Endothelial cell of umbilical vein (primary cell): ENCODE measurements around the gene S100A14. TPM values are rescaled to one million over a fixed set of nuclear protein-coding genes. Genes with fewer than 3 reads are reported as not detected.
A peak's percentile ranks its signal among the peaks of the same experiment; 100 is the strongest.

ENCODE experiments used
- BruUV-seq: library from RNA; stranded (reverse); fragments of 400-500 nt; replicated peaks from 2 replicates; lab custom pipeline; 2021; lab: Mats Ljungman, UMichigan
- CTCF ChIA-PET: fragments of 300-600, 350-600 bp; sonication (Branson Sonifier 250); formaldehyde crosslinking; loops from one replicate; lab custom pipeline; 2021; ENCODE audit warnings: antibody characterized with exemption, inconsistent platforms; lab: Charles Lee
- POLR2A ChIA-PET: fragments of 300-600, 350-600 bp; sonication (Branson Sonifier 250); formaldehyde crosslinking; loops from one replicate; lab custom pipeline; 2021; ENCODE audit warnings: antibody characterized with exemption, inconsistent platforms; lab: Charles Lee
- DNase-seq: peaks from one replicate; pipeline ENCODE4 v3.0.0-alpha.2; 2011; ENCODE audit warnings: low read depth, low spot score
- FAIRE-seq: peaks from 2 replicates; lab custom pipeline; 2011; peaks lifted over from hg19 to GRCh38; lab: Jason Lieb, UNC
- H2AFZ ChIP-seq: 2 replicates; pipeline ENCODE4 v1.6.0; 2012; ENCODE audit warnings: low read depth, low read length, control low read depth, inconsistent platforms
- H3K27ac ChIP-seq: 2 replicates; pipeline ENCODE4 v1.5.1; 2011; ENCODE audit warnings: low read depth, mild to moderate bottlenecking, control low read depth, low read length, moderate library complexity; ENCODE audit not compliant: insufficient read depth
- H3K27me3 ChIP-seq, 2 experiments: 2 replicates each; pipeline versions ENCODE4 v1.6.0 to v1.6.1; 2011; ENCODE audit warnings: low read length in 2 of 2, mixed read lengths in 1 of 2; ENCODE audit not compliant: control insufficient read depth in 2 of 2, insufficient read depth in 2 of 2
- H3K36me3 ChIP-seq, 2 experiments: 2 replicates in 1 of 2; 3 replicates in 1 of 2; pipeline ENCODE4 v1.5.1; 2011; ENCODE audit warnings: low read length in 2 of 2, mild to moderate bottlenecking in 1 of 2, moderate library complexity in 1 of 2; ENCODE audit not compliant: control insufficient read depth in 2 of 2, insufficient read depth in 2 of 2; ENCODE audit errors: extremely low read depth in 1 of 2
- H3K4me1 ChIP-seq: 3 replicates; pipeline ENCODE4 v1.5.1; 2011; ENCODE audit warnings: mild to moderate bottlenecking, low read length; ENCODE audit not compliant: control insufficient read depth, insufficient read depth; ENCODE audit errors: extremely low read depth
- H3K4me2 ChIP-seq: 2 replicates; pipeline ENCODE4 v1.6.1; 2011; ENCODE audit warnings: low read length, control low read depth, mixed read lengths; ENCODE audit not compliant: insufficient read depth
- H3K4me3 ChIP-seq, 3 experiments: fragments of 200-600 bp in 1 of 3; sonication (generic), shearing (Covaris generic) in 1 of 3; replicated peaks in 1 of 3; 2 replicates each; pipeline ENCODE4 v1.5.1; 2011 to 2016; ENCODE audit warnings: control low read depth in 3 of 3, low read length in 3 of 3, mild to moderate bottlenecking in 2 of 3, inconsistent platforms in 1 of 3, low read depth in 1 of 3, moderate library complexity in 1 of 3; ENCODE audit not compliant: insufficient read depth in 1 of 3
- H3K79me2 ChIP-seq: 2 replicates; pipeline ENCODE4 v1.6.0; 2012; ENCODE audit warnings: low read length, inconsistent platforms; ENCODE audit not compliant: control insufficient read depth, insufficient read depth
- H3K9ac ChIP-seq: replicated peaks from 2 replicates; pipeline ENCODE3; 2011; ENCODE audit warnings: low read length, control low read depth; ENCODE audit not compliant: insufficient read depth; ENCODE audit errors: extremely low read depth
- H3K9me1 ChIP-seq: replicated peaks from 3 replicates; pipeline ENCODE4 v1.6.0; 2011; ENCODE audit warnings: mild to moderate bottlenecking, low read length; ENCODE audit not compliant: control insufficient read depth, insufficient read depth; ENCODE audit errors: extremely low read depth
- H3K9me3 ChIP-seq: replicated peaks from 2 replicates; pipeline ENCODE4 v1.5.1; 2012; ENCODE audit warnings: low read length, inconsistent platforms; ENCODE audit not compliant: control insufficient read depth, insufficient read depth
- H4K20me1 ChIP-seq: replicated peaks from 2 replicates; pipeline ENCODE3; 2011; ENCODE audit warnings: mild to moderate bottlenecking, low read length; ENCODE audit not compliant: control insufficient read depth, insufficient read depth; ENCODE audit errors: extremely low read depth
- EZH2 ChIP-seq: IDR thresholded peaks from 2 replicates; pipeline ENCODE4 v1.6.1; 2012; ENCODE audit warnings: borderline replicate concordance, low read depth, mild to moderate bottlenecking, moderate library complexity, low read length, inconsistent platforms; ENCODE audit not compliant: severe bottlenecking
- FOS ChIP-seq: IDR thresholded peaks from 2 replicates; pipeline ENCODE4 v1.6.1; 2011; ENCODE audit warnings: mild to moderate bottlenecking, low read length, moderate library complexity, borderline replicate concordance; ENCODE audit not compliant: insufficient read depth
- GATA2 ChIP-seq: IDR thresholded peaks from 2 replicates; pipeline ENCODE4 v1.7.0; 2011; ENCODE audit warnings: low read depth, mild to moderate bottlenecking, moderate library complexity, mixed read lengths, low read length; ENCODE audit not compliant: insufficient read length, insufficient read depth
- JUN ChIP-seq: IDR thresholded peaks from 2 replicates; pipeline ENCODE4 v1.6.1; 2011; ENCODE audit warnings: borderline replicate concordance, low read depth; ENCODE audit not compliant: insufficient read length, insufficient read depth
- MAX ChIP-seq: IDR thresholded peaks from 2 replicates; pipeline ENCODE4 v1.6.1; 2011; ENCODE audit not compliant: insufficient read depth, insufficient read length
- MYC ChIP-seq: IDR thresholded peaks from one replicate; pipeline ENCODE4 v1.6.1; 2011; ENCODE audit warnings: mild to moderate bottlenecking, low read depth, low read length
- POLR2A ChIP-seq: IDR thresholded peaks from 2 replicates; pipeline ENCODE4 v1.6.1; 2012; ENCODE audit warnings: low read depth, mild to moderate bottlenecking, control low read depth, low read length
- POLR2AphosphoS5 ChIP-seq: IDR thresholded peaks from 2 replicates; pipeline ENCODE4 v1.6.1; 2012; ENCODE audit warnings: low read depth, mild to moderate bottlenecking, control low read depth, low read length, moderate library complexity; ENCODE audit not compliant: insufficient read depth
- dilution Hi-C: fragments of 300-500 bp; cut with MboI; formaldehyde crosslinking; loops from one replicate; pipeline ENCODE4 v1.15.0; 2019; ENCODE audit warnings: low sequenced_read_pairs; ENCODE audit not compliant: extremely low pct_ligation_motif_present
- intact Hi-C: fragments of 100-400 bp; cut with micrococcal nuclease; formaldehyde crosslinking; loops from one replicate; pipeline ENCODE4 v1.10.0; 2022
- polyA plus RNA-seq, 4 experiments: library from polyadenylated mRNA; depleted of rRNA in 3 of 4; stranded (reverse) in 3 of 4; unstranded in 1 of 4; fragments of >200 nt; gene quantifications; 2 replicates each; pipeline versions ENCODE4 v1.2.1 to v1.2.3, GENCODE V29; 2011 to 2012; ENCODE audit warnings: missing spikeins in 1 of 4
- total RNA-seq: library from RNA; stranded (reverse); gene quantifications from 2 replicates; pipeline ENCODE4 v1.2.3, GENCODE V29; 2021
- TF ChIP-seq, protein P1 (sequence below), 2 donors: IDR thresholded peaks; 1 replicate in 1 of 2; 2 replicates in 1 of 2; pipeline ENCODE4 v1.5.1; 2011; ENCODE audit warnings: low read length in 2 of 2, mild to moderate bottlenecking in 2 of 2, moderate library complexity in 2 of 2, control low read depth in 1 of 2, inconsistent platforms in 1 of 2, low read depth in 1 of 2; ENCODE audit not compliant: insufficient read depth in 1 of 2; ENCODE audit errors: extremely low read depth in 1 of 2

S100A14 gene
- total and polyA plus RNA-seq, 2 donors (not counting 3 experiments of a cell fraction or from before 2014, with no cell fraction given), result 0.10 TPM; not detected in 1

DNA sequence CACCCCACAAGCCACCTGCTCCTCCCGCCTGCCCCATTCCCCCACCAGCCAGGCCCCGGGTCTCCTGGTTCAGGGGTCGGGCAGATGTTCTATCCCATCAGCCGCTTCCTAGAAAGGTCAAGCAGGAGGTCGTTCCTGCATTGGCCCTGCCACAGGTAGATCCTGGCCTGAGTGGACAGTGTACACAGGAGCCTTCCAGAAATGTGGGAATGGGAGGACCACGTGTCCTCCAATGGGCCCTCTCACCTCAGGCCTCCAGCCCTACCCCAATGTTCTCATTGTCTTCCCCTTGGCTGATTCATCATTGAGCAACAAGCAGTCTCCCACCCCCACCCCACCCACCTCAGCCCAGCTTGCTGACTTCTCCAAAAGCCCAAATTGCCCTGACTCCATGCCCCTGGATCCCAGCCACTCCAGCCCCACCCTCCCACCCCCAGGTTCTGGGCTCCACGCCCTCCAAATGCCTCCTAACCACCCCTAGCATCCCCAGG is 5.3 kb downstream of the S100A14 start:
- POLR2A ChIA-PET, result interaction anchor here (0.8 to 4.9 kb wide), 3 partner anchors 12 to 23 kb away, joined by 3 to 43 read pairs (median 28); partner anchors contain the start of genes CHTOP, S100A1 and S100A13

DNA sequence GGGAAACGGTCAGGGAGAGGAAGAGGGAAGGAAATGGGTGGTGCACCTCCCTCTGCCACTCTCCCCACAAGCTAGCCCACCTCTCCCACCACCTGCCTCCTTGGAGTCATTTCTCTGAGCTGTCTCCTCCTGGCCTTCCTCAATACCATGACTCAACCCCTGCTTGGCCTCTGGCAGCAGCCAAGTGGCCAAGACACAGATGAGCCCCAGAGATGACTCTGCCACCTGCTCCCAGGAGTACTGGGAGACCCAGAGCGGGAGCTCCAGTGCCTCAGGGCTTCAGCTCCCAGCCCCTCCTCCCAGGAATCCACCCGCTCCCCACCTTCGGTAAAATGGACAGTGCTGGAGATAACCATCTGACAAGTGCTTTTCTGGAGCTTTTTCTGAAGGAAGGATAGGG is 5.8 kb downstream of the S100A14 start:
- Histone ChIP-seq H3K9me3 (no peaks in the 10 kb centered on the region), H2AFZ (no peak overlapping the region), H3K9me1 (no peaks in the 10 kb centered on the region), H3K27ac (peak overlapping the region; percentile 98), H3K9ac (no peak overlapping the region), H3K36me3 (peaks cover 13% of the 10 kb centered on the region in 2 experiments), H3K27me3 (no peaks in the 10 kb centered on the region), H3K4me2 (peak overlapping the region; percentile 63), H3K4me3 (no peak overlapping the region), H4K20me1 (no peaks in the 10 kb centered on the region), H3K79me2 (peaks cover 45% of the 10 kb centered on the region), H3K4me1 (peaks cover 40% of the 10 kb centered on the region)
- dilution Hi-C loops, result no loop called here
- DNase-seq (peak; percentile 46), FAIRE-seq (no peak)
- TF ChIP-seq MYC, result no peak
- TF ChIP-seq POLR2A, result peak; percentile 12
- TF ChIP-seq FOS, result peak; percentile 51
- no peak for TF ChIP-seq MAX
- TF ChIP-seq, protein P1, sequence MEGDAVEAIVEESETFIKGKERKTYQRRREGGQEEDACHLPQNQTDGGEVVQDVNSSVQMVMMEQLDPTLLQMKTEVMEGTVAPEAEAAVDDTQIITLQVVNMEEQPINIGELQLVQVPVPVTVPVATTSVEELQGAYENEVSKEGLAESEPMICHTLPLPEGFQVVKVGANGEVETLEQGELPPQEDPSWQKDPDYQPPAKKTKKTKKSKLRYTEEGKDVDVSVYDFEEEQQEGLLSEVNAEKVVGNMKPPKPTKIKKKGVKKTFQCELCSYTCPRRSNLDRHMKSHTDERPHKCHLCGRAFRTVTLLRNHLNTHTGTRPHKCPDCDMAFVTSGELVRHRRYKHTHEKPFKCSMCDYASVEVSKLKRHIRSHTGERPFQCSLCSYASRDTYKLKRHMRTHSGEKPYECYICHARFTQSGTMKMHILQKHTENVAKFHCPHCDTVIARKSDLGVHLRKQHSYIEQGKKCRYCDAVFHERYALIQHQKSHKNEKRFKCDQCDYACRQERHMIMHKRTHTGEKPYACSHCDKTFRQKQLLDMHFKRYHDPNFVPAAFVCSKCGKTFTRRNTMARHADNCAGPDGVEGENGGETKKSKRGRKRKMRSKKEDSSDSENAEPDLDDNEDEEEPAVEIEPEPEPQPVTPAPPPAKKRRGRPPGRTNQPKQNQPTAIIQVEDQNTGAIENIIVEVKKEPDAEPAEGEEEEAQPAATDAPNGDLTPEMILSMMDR (IDR thresholded peaks at IDR 0.05; ENCODE audit: extremely low read depth in 1 of 2, insufficient read depth in 1 of 2, low read depth in 1 of 2, low read length in 2 of 2), result no peak
- TF ChIP-seq JUN, result no peak
- peak; percentile 55 for TF ChIP-seq GATA2
- ChIA-PET POLR2A (interaction anchor here (0.8 to 4.9 kb wide), 3 partner anchors 11 to 23 kb away, joined by 3 to 43 read pairs (median 28); partner anchors contain the start of genes CHTOP, S100A1 and S100A13), CTCF (interaction anchor here (0.8 to 7.7 kb wide), 3 partner anchors 13 to 38 kb away, joined by 4 to 54 read pairs (median 42); partner anchors contain the start of genes S100A1 and S100A13)
- intact Hi-C loops, result no loop called here
- no TSS peak for BruUV-seq

More for the DNA sequence above, 5.3 kb downstream of the S100A14 start:
- BruUV-seq, result no TSS peak
- no peaks in the 10 kb centered on the region for H4K20me1 ChIP-seq
- H2AFZ ChIP-seq, result no peak overlapping the region
- no peaks in the 10 kb centered on the region for H3K9me3 ChIP-seq
- H3K36me3 ChIP-seq, result peaks cover 13% of the 10 kb centered on the region in 2 experiments
- no peak for FAIRE-seq
- no peaks in the 10 kb centered on the region for H3K9me1 ChIP-seq
- no peak overlapping the region for H3K9ac ChIP-seq
- TF ChIP-seq EZH2 (no peak), POLR2AphosphoS5 (no peak), JUN (no peak)
- H3K4me2 ChIP-seq, result peak overlapping the region; percentile 51
- peaks cover 40% of the 10 kb centered on the region for H3K4me1 ChIP-seq
- no peaks in the 10 kb centered on the region for H3K27me3 ChIP-seq
- no peak overlapping the region for H3K4me3 ChIP-seq
- H3K79me2 ChIP-seq, result peaks cover 45% of the 10 kb centered on the region
- CTCF ChIA-PET, result interaction anchor here (0.8 to 7.7 kb wide), 4 partner anchors 11 to 39 kb away, joined by 4 to 54 read pairs (median 24); partner anchors contain the start of genes S100A1 and S100A13
- peak overlapping the region; percentile 98 for H3K27ac ChIP-seq
- dilution Hi-C loops, result no loop called here
- DNase-seq, result no peak
- intact Hi-C loops, result no loop called here
